K562 (cell line): Measurements from ENCODE around the gene WDR64. TPM values are rescaled to one million over a fixed set of nuclear protein-coding genes. Genes with fewer than 3 reads are reported as not detected.

Source experiments
- ARID2 ChIP-seq: fragments of 450-650 bp; IDR thresholded peaks from 2 replicates; pipeline ENCODE4 v1.6.1; 2017; ENCODE audit warnings: antibody characterized with exemption, mild to moderate bottlenecking
- ATF7 ChIP-seq: fragments of 450-650 bp; IDR thresholded peaks from 2 replicates; pipeline ENCODE4 v1.7.1; 2014; ENCODE audit warnings: mild to moderate bottlenecking, moderate library complexity
- BRD9 ChIP-seq: fragments of 450-650 bp; IDR thresholded peaks from 2 replicates; pipeline ENCODE4 v1.6.1; 2018; ENCODE audit warnings: low read depth; ENCODE audit not compliant: partially characterized antibody
- ESRRA ChIP-seq: fragments of 450-650 bp; IDR thresholded peaks from 2 replicates; pipeline ENCODE4 v1.6.1; 2014; ENCODE audit warnings: low read depth, mild to moderate bottlenecking, moderate library complexity, borderline replicate concordance
- GTF2E2 ChIP-seq: fragments of 200-800 bp; sonication (Bioruptor generic); IDR thresholded peaks from 2 replicates; pipeline ENCODE4 v1.6.1; 2016; ENCODE audit warnings: missing genetic modification characterization, missing compliant biosample characterization
- HDAC1 ChIP-seq, 2 experiments: fragments of 450-650 bp; IDR thresholded peaks; 2 replicates each; pipeline ENCODE4 v1.6.1; 2016 to 2017; ENCODE audit warnings: inconsistent platforms in 1 of 2, mild to moderate bottlenecking in 1 of 2, moderate library complexity in 1 of 2
- JUND ChIP-seq, 2 experiments: IDR thresholded peaks; 2 replicates in 1 of 2; 3 replicates in 1 of 2; pipeline ENCODE4 v1.6.1; 2011; ENCODE audit warnings: borderline replicate concordance in 2 of 2, low read depth in 2 of 2, low read length in 2 of 2, improper control_type of control experiment in 1 of 2, missing biosample characterization in 1 of 2, missing genetic modification characterization in 1 of 2, missing genetic modification reagents in 1 of 2
- MYC ChIP-seq, 2 experiments: fragments of 250-450 bp in 1 of 2; sonication (Bioruptor Pico) in 1 of 2; IDR thresholded peaks; 2 replicates each; pipeline versions ENCODE4 v1.5.1 to v1.6.1; 2012 to 2021; ENCODE audit warnings: low read depth in 2 of 2, borderline replicate concordance in 1 of 2, improper control_type of control experiment in 1 of 2, low read length in 1 of 2, mild to moderate bottlenecking in 1 of 2, moderate library complexity in 1 of 2
- NR2C1 ChIP-seq, 2 experiments: fragments of 450-650 bp; IDR thresholded peaks; 2 replicates each; pipeline ENCODE4 v1.6.1; 2017; ENCODE audit warnings: mild to moderate bottlenecking in 2 of 2, antibody characterized with exemption in 1 of 2, inconsistent platforms in 1 of 2, missing compliant biosample characterization in 1 of 2, missing genetic modification characterization in 1 of 2
- RFX1 ChIP-seq: fragments of 450-650 bp; IDR thresholded peaks from 2 replicates; pipeline ENCODE4 v1.6.1; 2016; ENCODE audit warnings: mild to moderate bottlenecking, moderate library complexity
- polyA plus RNA-seq, 8 experiments: library from polyadenylated mRNA; depleted of rRNA in 4 of 8; stranded (reverse) in 5 of 8; unstranded in 3 of 8; fragments of >200 nt; fragmentation: Nextera tagmentation in 2 of 8; fragmentation: Illumina TruSeq in 1 of 8; extraction: Ambion mirVana in 2 of 8; extraction: Trizol in 1 of 8; gene quantifications; 2 replicates each; pipeline versions ENCODE4 v1.2.1 to v1.2.3, GENCODE V29; 2011 to 2014; ENCODE audit warnings: inconsistent platforms in 1 of 8, missing spikeins in 1 of 8
- total RNA-seq, 7 experiments: library from RNA; depleted of rRNA in 6 of 7; stranded (reverse); fragments of >200 nt in 6 of 7; fragmentation: Illumina TruSeq in 2 of 7; extraction: Trizol in 2 of 7; gene quantifications; 2 replicates each; pipeline versions ENCODE4 v1.2.1 to v1.2.3, GENCODE V29; 2011 to 2021; ENCODE audit warnings: low replicate concordance in 1 of 7
- TF ChIP-seq, protein P1 (sequence below), 2 experiments: fragments of 250-450 bp in 1 of 2; fragments of 450-650 bp in 1 of 2; sonication (Bioruptor Pico) in 1 of 2; IDR thresholded peaks; 2 replicates each; pipeline versions ENCODE4 v1.6.1 to v1.8.0; 2016 to 2021; ENCODE audit warnings: mild to moderate bottlenecking in 2 of 2, moderate library complexity in 2 of 2, missing compliant biosample characterization in 1 of 2, missing genetic modification characterization in 1 of 2
- TF ChIP-seq, protein P2 (sequence below): fragments of 200-800 bp; sonication (Bioruptor generic); IDR thresholded peaks from 2 replicates; pipeline ENCODE4 v1.6.1; 2016; ENCODE audit warnings: missing genetic modification characterization, missing compliant biosample characterization

The WDR64 gene
- total and polyA plus RNA-seq, 9 of the 15 experiments (the other 6 are each of a cell fraction or from before 2014, with no cell fraction given) = 0.06 to 0.29 (median 0.19) TPM; not detected in 5

DNA sequence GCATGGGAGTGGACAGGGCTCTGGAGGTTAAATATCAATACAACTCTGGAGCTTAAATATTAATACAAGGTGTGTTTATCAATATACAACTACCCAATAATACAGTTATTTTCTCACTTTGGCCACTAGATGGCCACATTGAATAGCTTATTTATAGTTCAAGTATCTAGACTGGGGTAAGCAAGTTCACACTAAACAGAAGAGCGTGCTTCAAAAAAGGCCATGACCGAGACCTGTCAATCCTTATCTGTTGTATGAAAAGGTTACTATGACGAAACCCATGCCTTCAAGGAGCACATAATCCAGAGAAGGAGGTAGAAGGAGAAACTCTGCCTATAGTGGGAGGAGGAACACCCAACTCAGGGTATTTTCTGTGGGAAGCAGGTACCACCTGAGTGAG is 41.0 kb upstream of the WDR64 start (continued):
- TF ChIP-seq, protein P1, sequence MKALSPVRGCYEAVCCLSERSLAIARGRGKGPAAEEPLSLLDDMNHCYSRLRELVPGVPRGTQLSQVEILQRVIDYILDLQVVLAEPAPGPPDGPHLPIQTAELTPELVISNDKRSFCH (CRISPR knock-in tag; IDR thresholded peaks at IDR 0.05) = no peak
- TF ChIP-seq, protein P1 (tag; IDR thresholded peaks at IDR 0.05) = peak; percentile 81
- TF ChIP-seq RFX1 (peak; percentile 48), JUND (IDR thresholded peaks at IDR 0.05; ENCODE audit: borderline replicate concordance, low read depth, low read length) (peak; percentile 68), JUND (tag; IDR thresholded peaks at IDR 0.05; ENCODE audit: borderline replicate concordance, low read depth, low read length) (peak; percentile 66; the same call in 2 of the 3 replicates), ARID2 (peak; percentile 68; the same call in 1 of the 2 replicates), ATF7 (peak; percentile 85), ESRRA (peak; percentile 39; the same call in 1 of the 2 replicates), NR2C1 (IDR thresholded peaks at IDR 0.05) (no peak; the same call in 1 of the 2 replicates), NR2C1 (tag; IDR thresholded peaks at IDR 0.05) (peak; percentile 60; the same call in 1 of the 2 replicates), BRD9 (peak; percentile 36), GTF2E2 (tag) (0 out of 2 replicates have a peak, but pooled peaks have one; percentile 3), HDAC1 (IDR thresholded peaks at IDR 0.05) (peak in 1 of 2 experiments; percentile 37; a peak in 1 of 4 replicates), MYC (IDR thresholded peaks at IDR 0.05; ENCODE audit: low read depth, low read length) (peak; percentile 69), MYC (CRISPR knock-in tag; IDR thresholded peaks at IDR 0.05; ENCODE audit: borderline replicate concordance, low read depth) (no peak)
- TF ChIP-seq, protein P2, sequence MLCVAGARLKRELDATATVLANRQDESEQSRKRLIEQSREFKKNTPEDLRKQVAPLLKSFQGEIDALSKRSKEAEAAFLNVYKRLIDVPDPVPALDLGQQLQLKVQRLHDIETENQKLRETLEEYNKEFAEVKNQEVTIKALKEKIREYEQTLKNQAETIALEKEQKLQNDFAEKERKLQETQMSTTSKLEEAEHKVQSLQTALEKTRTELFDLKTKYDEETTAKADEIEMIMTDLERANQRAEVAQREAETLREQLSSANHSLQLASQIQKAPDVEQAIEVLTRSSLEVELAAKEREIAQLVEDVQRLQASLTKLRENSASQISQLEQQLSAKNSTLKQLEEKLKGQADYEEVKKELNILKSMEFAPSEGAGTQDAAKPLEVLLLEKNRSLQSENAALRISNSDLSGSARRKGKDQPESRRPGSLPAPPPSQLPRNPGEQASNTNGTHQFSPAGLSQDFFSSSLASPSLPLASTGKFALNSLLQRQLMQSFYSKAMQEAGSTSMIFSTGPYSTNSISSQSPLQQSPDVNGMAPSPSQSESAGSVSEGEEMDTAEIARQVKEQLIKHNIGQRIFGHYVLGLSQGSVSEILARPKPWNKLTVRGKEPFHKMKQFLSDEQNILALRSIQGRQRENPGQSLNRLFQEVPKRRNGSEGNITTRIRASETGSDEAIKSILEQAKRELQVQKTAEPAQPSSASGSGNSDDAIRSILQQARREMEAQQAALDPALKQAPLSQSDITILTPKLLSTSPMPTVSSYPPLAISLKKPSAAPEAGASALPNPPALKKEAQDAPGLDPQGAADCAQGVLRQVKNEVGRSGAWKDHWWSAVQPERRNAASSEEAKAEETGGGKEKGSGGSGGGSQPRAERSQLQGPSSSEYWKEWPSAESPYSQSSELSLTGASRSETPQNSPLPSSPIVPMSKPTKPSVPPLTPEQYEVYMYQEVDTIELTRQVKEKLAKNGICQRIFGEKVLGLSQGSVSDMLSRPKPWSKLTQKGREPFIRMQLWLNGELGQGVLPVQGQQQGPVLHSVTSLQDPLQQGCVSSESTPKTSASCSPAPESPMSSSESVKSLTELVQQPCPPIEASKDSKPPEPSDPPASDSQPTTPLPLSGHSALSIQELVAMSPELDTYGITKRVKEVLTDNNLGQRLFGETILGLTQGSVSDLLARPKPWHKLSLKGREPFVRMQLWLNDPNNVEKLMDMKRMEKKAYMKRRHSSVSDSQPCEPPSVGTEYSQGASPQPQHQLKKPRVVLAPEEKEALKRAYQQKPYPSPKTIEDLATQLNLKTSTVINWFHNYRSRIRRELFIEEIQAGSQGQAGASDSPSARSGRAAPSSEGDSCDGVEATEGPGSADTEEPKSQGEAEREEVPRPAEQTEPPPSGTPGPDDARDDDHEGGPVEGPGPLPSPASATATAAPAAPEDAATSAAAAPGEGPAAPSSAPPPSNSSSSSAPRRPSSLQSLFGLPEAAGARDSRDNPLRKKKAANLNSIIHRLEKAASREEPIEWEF (CRISPR knock-in tag) = 0 out of 2 replicates have a peak, but pooled peaks have one; percentile 27
